DOHH2 (cell line): ENCODE results near the gene OR2K2.
"Not testable (repeated sequence)": the region's sequence is repeated elsewhere in the genome, so short reads cannot be mapped to it uniquely, and the experiment has no call there.

Experiments used
- H3F3A ChIP-seq: fragments of 200-600 bp; sonication (generic), shearing (Covaris generic); 2 replicates; pipeline ENCODE4 v1.6.0; 2016; ENCODE audit warnings: antibody characterized with exemption, mild to moderate bottlenecking; ENCODE audit not compliant: control insufficient read depth, insufficient read depth
- H3K27ac ChIP-seq: fragments of 200-600 bp; sonication (generic); 2 replicates; pipeline ENCODE4 v1.5.1; 2014; ENCODE audit warnings: low read depth, mild to moderate bottlenecking, low read length, moderate library complexity
- H3K27me3 ChIP-seq: fragments of 200-600 bp; sonication (generic); 2 replicates; pipeline ENCODE4 v1.6.1; 2014; ENCODE audit warnings: mild to moderate bottlenecking, low read length, mixed read lengths; ENCODE audit not compliant: control insufficient read depth
- H3K36me3 ChIP-seq: fragments of 200-600 bp; sonication (generic); 2 replicates; pipeline ENCODE4 v1.6.1; 2014; ENCODE audit warnings: mild to moderate bottlenecking, low read length, moderate library complexity, mixed read lengths; ENCODE audit not compliant: control insufficient read depth
- H3K4me1 ChIP-seq: fragments of 200-600 bp; sonication (generic); 2 replicates; pipeline ENCODE4 v1.6.1; 2014; ENCODE audit warnings: mild to moderate bottlenecking, low read length, mixed read lengths; ENCODE audit not compliant: control insufficient read depth
- H3K4me2 ChIP-seq: fragments of 200-600 bp; sonication (generic); 2 replicates; pipeline ENCODE4 v1.6.0; 2014; ENCODE audit warnings: mild to moderate bottlenecking, low read length, moderate library complexity
- H3K4me3 ChIP-seq: fragments of 200-600 bp; sonication (generic); 2 replicates; pipeline ENCODE4 v1.5.1; 2014; ENCODE audit warnings: mild to moderate bottlenecking, low read length, mixed read lengths
- H3K79me2 ChIP-seq: fragments of 200-600 bp; sonication (generic); 2 replicates; pipeline ENCODE4 v1.6.1; 2014; ENCODE audit warnings: mild to moderate bottlenecking, low read length, mixed read lengths; ENCODE audit not compliant: control insufficient read depth
- H3K9me2 ChIP-seq: fragments of 200-600 bp; sonication (generic); replicated peaks from 2 replicates; pipeline ENCODE4 v1.6.1; 2014; ENCODE audit warnings: mild to moderate bottlenecking, low read length, mixed read lengths; ENCODE audit not compliant: control insufficient read depth
- H3K9me3 ChIP-seq: fragments of 200-600 bp; sonication (generic); 2 replicates; pipeline ENCODE4 v1.6.1; 2014; ENCODE audit warnings: antibody characterized with exemption, low read length, mixed read lengths; ENCODE audit not compliant: control insufficient read depth, insufficient read depth
- H4K20me1 ChIP-seq: fragments of 200-600 bp; sonication (generic); 2 replicates; pipeline ENCODE4 v1.6.0; 2014; ENCODE audit warnings: low read depth, mild to moderate bottlenecking, antibody characterized with exemption, low read length, moderate library complexity; ENCODE audit not compliant: control insufficient read depth, insufficient read depth
- EZH2phosphoT487 ChIP-seq: fragments of 200-600 bp; sonication (generic); IDR thresholded peaks from 2 replicates; pipeline ENCODE4 v1.6.1; 2017; ENCODE audit warnings: borderline replicate concordance, mild to moderate bottlenecking, antibody characterized with exemption, low read length, moderate library complexity, mixed read lengths
- TF ChIP-seq, protein P1 (sequence below): fragments of 200-600 bp; sonication (generic); IDR thresholded peaks from one replicate; pipeline ENCODE4 v1.5.1; 2014; ENCODE audit warnings: antibody characterized with exemption, mild to moderate bottlenecking, low read depth, low read length; ENCODE audit not compliant: poor library complexity, severe bottlenecking

Gene OR2K2

GRCh38 chr9:111284703-111285102 is 45.3 kb downstream of the OR2K2 start:
- Histone ChIP-seq H3K9me3 (no peaks in the 10 kb centered on the region), H3K4me2 (no peak overlapping the region), H3K27me3 (no peaks in the 10 kb centered on the region), H3K4me1 (no peaks in the 10 kb centered on the region), H3K4me3 (no peak overlapping the region), H3K27ac (no peak overlapping the region), H3K9me2 (no peaks in the 10 kb centered on the region), H3F3A (no peaks in the 10 kb centered on the region), H4K20me1 (no peaks in the 10 kb centered on the region), H3K36me3 (no peaks in the 10 kb centered on the region), H3K79me2 (no peaks in the 10 kb centered on the region)
- no peak for TF ChIP-seq EZH2phosphoT487
- TF ChIP-seq, protein P1, sequence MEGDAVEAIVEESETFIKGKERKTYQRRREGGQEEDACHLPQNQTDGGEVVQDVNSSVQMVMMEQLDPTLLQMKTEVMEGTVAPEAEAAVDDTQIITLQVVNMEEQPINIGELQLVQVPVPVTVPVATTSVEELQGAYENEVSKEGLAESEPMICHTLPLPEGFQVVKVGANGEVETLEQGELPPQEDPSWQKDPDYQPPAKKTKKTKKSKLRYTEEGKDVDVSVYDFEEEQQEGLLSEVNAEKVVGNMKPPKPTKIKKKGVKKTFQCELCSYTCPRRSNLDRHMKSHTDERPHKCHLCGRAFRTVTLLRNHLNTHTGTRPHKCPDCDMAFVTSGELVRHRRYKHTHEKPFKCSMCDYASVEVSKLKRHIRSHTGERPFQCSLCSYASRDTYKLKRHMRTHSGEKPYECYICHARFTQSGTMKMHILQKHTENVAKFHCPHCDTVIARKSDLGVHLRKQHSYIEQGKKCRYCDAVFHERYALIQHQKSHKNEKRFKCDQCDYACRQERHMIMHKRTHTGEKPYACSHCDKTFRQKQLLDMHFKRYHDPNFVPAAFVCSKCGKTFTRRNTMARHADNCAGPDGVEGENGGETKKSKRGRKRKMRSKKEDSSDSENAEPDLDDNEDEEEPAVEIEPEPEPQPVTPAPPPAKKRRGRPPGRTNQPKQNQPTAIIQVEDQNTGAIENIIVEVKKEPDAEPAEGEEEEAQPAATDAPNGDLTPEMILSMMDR = no peak

GRCh38 chr9:111282845-111283244 is 47.2 kb downstream of the OR2K2 start:
- H3K27me3 ChIP-seq = no peaks in the 10 kb centered on the region

GRCh38 chr9:111280795-111281194 is 49.2 kb downstream of the OR2K2 start:
- H3F3A ChIP-seq, H3K4me1 ChIP-seq, H3K9me2 ChIP-seq, H3K4me3 ChIP-seq, H3K4me2 ChIP-seq, H3K79me2 ChIP-seq, H3K36me3 ChIP-seq, H3K27me3 ChIP-seq, H3K9me3 ChIP-seq, H4K20me1 ChIP-seq, H3K27ac ChIP-seq: not testable (repeated sequence)

More at GRCh38 chr9:111282845-111283244, 47.2 kb downstream of the OR2K2 start:
- no peak overlapping the region for H3K4me3 ChIP-seq
- no peaks in the 10 kb centered on the region for H3K79me2 ChIP-seq
- no peak overlapping the region for H3K4me2 ChIP-seq
- H3K9me2 ChIP-seq = no peaks in the 10 kb centered on the region
- H3K9me3 ChIP-seq = no peaks in the 10 kb centered on the region
- TF ChIP-seq, protein P1 = no peak
- no peak for TF ChIP-seq EZH2phosphoT487
- no peaks in the 10 kb centered on the region for H4K20me1 ChIP-seq
- H3K36me3 ChIP-seq = no peaks in the 10 kb centered on the region
- no peak overlapping the region for H3K27ac ChIP-seq
- H3K4me1 ChIP-seq = no peaks in the 10 kb centered on the region
- no peaks in the 10 kb centered on the region for H3F3A ChIP-seq
